HEK293T (cell line): ENCODE results near the gene IGSF8.

Experiments used
- FOXA1 ChIP-seq: fragments of 450-650 bp; IDR thresholded peaks from 2 replicates; pipeline ENCODE4 v1.6.1; 2016; ENCODE audit warnings: mild to moderate bottlenecking
- FOXK2 ChIP-seq: fragments of 450-650 bp; IDR thresholded peaks from 2 replicates; pipeline ENCODE4 v1.6.1; 2016; ENCODE audit warnings: mild to moderate bottlenecking
- FOXM1 ChIP-seq: fragments of 450-650 bp; IDR thresholded peaks from 2 replicates; pipeline ENCODE4 v1.6.1; 2017; ENCODE audit warnings: mild to moderate bottlenecking, borderline replicate concordance
- HDGF ChIP-seq: fragments of 450-650 bp; IDR thresholded peaks from 2 replicates; pipeline ENCODE4 v1.6.1; 2017; ENCODE audit warnings: antibody characterized with exemption, borderline replicate concordance
- NFRKB ChIP-seq: fragments of 450-650 bp; IDR thresholded peaks from 2 replicates; pipeline ENCODE4 v1.6.1; 2016; ENCODE audit warnings: mild to moderate bottlenecking, moderate library complexity
- SP1 ChIP-seq: fragments of 450-650 bp; IDR thresholded peaks from 2 replicates; pipeline ENCODE4 v1.6.1; 2017
- SUZ12 ChIP-seq: fragments of 450-650 bp; IDR thresholded peaks from 2 replicates; pipeline ENCODE4 v1.6.1; 2016; ENCODE audit warnings: mild to moderate bottlenecking

DNA sequence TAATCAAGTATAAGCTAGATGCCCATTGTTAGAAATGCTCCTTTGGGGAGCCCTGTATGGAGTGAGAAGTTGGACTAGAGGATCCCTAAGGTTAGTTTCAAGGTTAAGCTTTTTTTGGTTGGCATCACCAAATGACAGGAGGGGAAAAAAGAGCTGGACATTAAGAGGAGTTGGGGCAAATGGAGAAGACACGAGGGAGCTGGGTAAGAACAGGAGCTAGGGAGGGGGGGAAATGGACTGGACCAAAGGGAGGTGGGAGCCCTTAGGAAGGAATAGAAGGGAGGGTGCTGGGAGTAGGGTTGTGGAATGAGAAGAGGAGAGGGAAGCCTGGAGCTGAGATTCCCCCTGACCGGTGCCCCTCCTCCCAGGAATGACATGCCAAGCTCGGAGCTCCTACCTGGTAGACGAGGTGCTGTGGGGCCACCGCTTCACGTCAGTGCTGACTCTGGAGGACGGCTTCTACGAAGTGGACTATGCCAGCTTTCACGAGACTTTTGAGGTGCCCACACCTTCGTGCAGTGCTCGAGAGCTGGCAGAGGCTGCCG, 11.2 kb downstream of the IGSF8 start:
- TF ChIP-seq FOXM1: no peak
- no peak for TF ChIP-seq SUZ12
- TF ChIP-seq FOXK2: no peak
- no peak for TF ChIP-seq NFRKB
- no peak for TF ChIP-seq FOXA1
- TF ChIP-seq SP1: no peak
- no peak for TF ChIP-seq HDGF
